Daoy (cell line): ENCODE data around the gene CREBBP. TPM values are rescaled to one million over a fixed set of nuclear protein-coding genes. Genes with fewer than 3 reads are reported as not detected.

Experiments used
- DNase-seq: peaks from one replicate; pipeline ENCODE4 v3.0.0-alpha.2; 2015; ENCODE audit warnings: low read depth
- total RNA-seq: library from RNA; depleted of rRNA; stranded (reverse); fragments of >200 nt; shearing (Covaris generic); gene quantifications from 2 replicates; pipeline ENCODE4 v1.2.3, GENCODE V29; 2014

Gene CREBBP
- total RNA-seq, 1 experiment from 2014 or later = 5.8 TPM

GRCh38 chr16:3767333-3767986 lies 113.1 kb downstream of the CREBBP start:
- no peak for DNase-seq

GRCh38 chr16:3766177-3766576 lies 114.3 kb downstream of the CREBBP start:
- DNase-seq = no peak

GRCh38 chr16:3764409-3764808 lies 116.1 kb downstream of the CREBBP start:
- no peak for DNase-seq

GRCh38 chr16:3762107-3762750 lies 118.3 kb downstream of the CREBBP start:
- DNase-seq = no peak

- no peak for DNase-seq
Measured at GRCh38 chr16:3761375-3762106, 119.0 kb downstream of the CREBBP start.

- no peak for DNase-seq
Measured at GRCh38 chr16:3760518-3760917, 120.0 kb downstream of the CREBBP start.

- no peak for DNase-seq
Measured at GRCh38 chr16:3759736-3760135, 120.8 kb downstream of the CREBBP start.

- no peak for DNase-seq
Measured at GRCh38 chr16:3756113-3756512, 124.4 kb downstream of the CREBBP start.

GRCh38 chr16:3755249-3755648 lies 125.3 kb downstream of the CREBBP start:
- no peak for DNase-seq

- DNase-seq = no peak
Measured at GRCh38 chr16:3754772-3755171, 125.7 kb downstream of the CREBBP start.

GRCh38 chr16:3754081-3754703 lies 126.3 kb downstream of the CREBBP start:
- DNase-seq = no peak

GRCh38 chr16:3752984-3753383 lies 127.5 kb downstream of the CREBBP start:
- DNase-seq = no peak

GRCh38 chr16:3751878-3752277 lies 128.6 kb downstream of the CREBBP start:
- DNase-seq = no peak

GRCh38 chr16:3748307-3748706 lies 132.2 kb downstream of the CREBBP start:
- DNase-seq = no peak

GRCh38 chr16:3745751-3746355 lies 134.7 kb downstream of the CREBBP start:
- no peak for DNase-seq

GRCh38 chr16:3744018-3744417 lies 136.5 kb downstream of the CREBBP start:
- no peak for DNase-seq

GRCh38 chr16:3740934-3741333 lies 139.6 kb downstream of the CREBBP start:
- no peak for DNase-seq

GRCh38 chr16:3740186-3740585 lies 140.3 kb downstream of the CREBBP start:
- no peak for DNase-seq

- no peak for DNase-seq
Measured at GRCh38 chr16:3739636-3740035, 140.9 kb downstream of the CREBBP start.

GRCh38 chr16:3738541-3738940 lies 142.0 kb downstream of the CREBBP start:
- no peak for DNase-seq

- DNase-seq = no peak
Measured at GRCh38 chr16:3738128-3738527, 142.4 kb downstream of the CREBBP start.

- no peak for DNase-seq
Measured at GRCh38 chr16:3737181-3737580, 143.3 kb downstream of the CREBBP start.
